SU-DHL-6 (cell line): Measurements from ENCODE around the gene COPS2.
"Not testable (repeated sequence)": the region's sequence is repeated elsewhere in the genome, so short reads cannot be mapped to it uniquely, and the experiment has no call there.

Experiments
- H2AFZ ChIP-seq: fragments of 200-600 bp; sonication (generic); 2 replicates; pipeline ENCODE4 v1.6.1; 2014; ENCODE audit warnings: low read depth, mild to moderate bottlenecking, moderate library complexity, mixed read lengths, antibody characterized with exemption, low read length; ENCODE audit not compliant: severe bottlenecking
- H3F3A ChIP-seq: fragments of 200-600 bp; shearing (Covaris generic); 2 replicates; pipeline ENCODE4 v1.6.0; 2016; ENCODE audit warnings: antibody characterized with exemption, mild to moderate bottlenecking; ENCODE audit not compliant: insufficient read depth
- H3K27ac ChIP-seq: fragments of 200-600 bp; sonication (generic); 2 replicates; pipeline ENCODE4 v1.5.1; 2016; ENCODE audit warnings: low read depth, mild to moderate bottlenecking, low read length, moderate library complexity, mixed read lengths
- H3K27me3 ChIP-seq: fragments of 200-600 bp; sonication (generic), shearing (Covaris generic); 2 replicates; pipeline ENCODE4 v1.6.0; 2014; ENCODE audit warnings: mild to moderate bottlenecking, low read length
- H3K36me3 ChIP-seq: fragments of 200-600 bp; sonication (generic); 2 replicates; pipeline ENCODE4 v1.6.1; 2014; ENCODE audit warnings: mild to moderate bottlenecking, low read length, mixed read lengths
- H3K4me2 ChIP-seq: fragments of 300-600, 200-600 bp; shearing (Covaris generic), sonication (generic); 2 replicates; pipeline ENCODE4 v1.6.0; 2014; ENCODE audit warnings: low read length, low read depth, mild to moderate bottlenecking; ENCODE audit not compliant: poor library complexity, severe bottlenecking
- H3K4me3 ChIP-seq: fragments of 200-600 bp; sonication (generic); 2 replicates; pipeline ENCODE4 v1.5.1; 2014; ENCODE audit warnings: antibody characterized with exemption, low read length, mild to moderate bottlenecking, mixed read lengths; ENCODE audit not compliant: insufficient read depth, poor library complexity, severe bottlenecking
- H3K79me2 ChIP-seq: fragments of 200-600 bp; sonication (generic); 2 replicates; pipeline ENCODE4 v1.6.1; 2014; ENCODE audit warnings: mild to moderate bottlenecking, low read length, moderate library complexity; ENCODE audit not compliant: insufficient read depth
- H3K9ac ChIP-seq: fragments of 200-600 bp; sonication (generic); 2 replicates; pipeline ENCODE4 v1.7.0; 2014; ENCODE audit warnings: mild to moderate bottlenecking, low read length
- H3K9me2 ChIP-seq: fragments of 200-600 bp; sonication (generic); replicated peaks from 2 replicates; pipeline ENCODE4 v1.6.1; 2014; ENCODE audit warnings: low read length; ENCODE audit not compliant: insufficient read depth
- H3K9me3 ChIP-seq: fragments of 200-600 bp; sonication (generic); 2 replicates; pipeline ENCODE4 v1.6.1; 2014; ENCODE audit warnings: low read length, mixed read lengths; ENCODE audit not compliant: insufficient read depth
- H4K20me1 ChIP-seq: fragments of 200-600 bp; sonication (generic); 2 replicates; pipeline ENCODE4 v1.6.1; 2014; ENCODE audit warnings: low read depth, mild to moderate bottlenecking, antibody characterized with exemption, low read length, moderate library complexity, mixed read lengths
- CTCF ChIP-seq: fragments of 200-600 bp; sonication (generic); IDR thresholded peaks from one replicate; pipeline ENCODE4 v1.5.1; 2017; ENCODE audit warnings: antibody characterized with exemption, mild to moderate bottlenecking, low read length, moderate library complexity; ENCODE audit not compliant: insufficient read depth, poor library complexity, severe bottlenecking
- EZH2phosphoT487 ChIP-seq: fragments of 200-600 bp; sonication (generic), shearing (Covaris generic); conservative IDR thresholded peaks from 2 replicates; pipeline ENCODE4 v1.6.1; 2018; ENCODE audit warnings: mild to moderate bottlenecking, antibody characterized with exemption, low read length, moderate library complexity, mixed read lengths

COPS2 gene

GRCh38 chr15:49075881-49076280, 79.5 kb downstream of the COPS2 start:
- Histone ChIP-seq H3K27me3 (no peaks in the 10 kb centered on the region), H3K36me3 (no peaks in the 10 kb centered on the region), H3K9me2 (no peaks in the 10 kb centered on the region), H3F3A (no peaks in the 10 kb centered on the region), H3K79me2 (no peaks in the 10 kb centered on the region), H3K9ac (no peak overlapping the region), H4K20me1 (no peaks in the 10 kb centered on the region), H3K4me2 (no peak overlapping the region), H3K9me3 (no peaks in the 10 kb centered on the region), H2AFZ (no peak overlapping the region), H3K27ac (no peak overlapping the region), H3K4me3 (no peak overlapping the region)
- TF ChIP-seq EZH2phosphoT487: no peak
- TF ChIP-seq CTCF: no peak

- not testable (repeated sequence) for H3K9me3 ChIP-seq, H3K4me3 ChIP-seq, H4K20me1 ChIP-seq, H2AFZ ChIP-seq, H3K9ac ChIP-seq, H3K27ac ChIP-seq, H3K79me2 ChIP-seq, H3K4me2 ChIP-seq, H3K36me3 ChIP-seq, H3K27me3 ChIP-seq, H3F3A ChIP-seq, H3K9me2 ChIP-seq
Measured at GRCh38 chr15:49074589-49075287, 80.7 kb downstream of the COPS2 start.
